ENCODE results near the gene LAMB1. TPM values are rescaled to one million over a fixed set of nuclear protein-coding genes. Genes with fewer than 3 reads are reported as not detected.
A peak's percentile ranks its signal among the peaks of the same experiment; 100 is the strongest.

The LAMB1 gene
- total RNA-seq, 2 donors from 2014 or later, result 91.6 to 96.7 TPM

DNA sequence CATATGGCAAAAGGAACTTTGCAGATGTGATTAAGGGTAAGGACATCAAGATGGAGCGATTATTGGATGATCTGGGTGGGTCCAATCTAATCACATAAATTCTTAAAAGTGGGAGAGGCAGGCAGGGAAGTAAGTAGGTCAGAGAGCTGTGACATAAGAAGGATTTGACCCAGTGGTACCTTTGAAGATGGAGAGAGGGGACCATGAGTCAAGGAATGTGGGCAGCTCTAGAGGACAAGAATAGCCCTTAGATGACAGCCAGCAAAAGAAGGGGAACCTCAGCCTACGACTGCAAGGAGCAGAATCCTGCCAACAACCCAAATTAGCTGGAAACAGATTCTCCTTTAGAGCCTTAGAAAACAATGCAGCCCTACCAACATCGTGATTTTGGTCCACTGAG is 34.5 kb downstream of the LAMB1 start:
- no peaks in the 10 kb centered on the region for H3K4me1 ChIP-seq

DNA sequence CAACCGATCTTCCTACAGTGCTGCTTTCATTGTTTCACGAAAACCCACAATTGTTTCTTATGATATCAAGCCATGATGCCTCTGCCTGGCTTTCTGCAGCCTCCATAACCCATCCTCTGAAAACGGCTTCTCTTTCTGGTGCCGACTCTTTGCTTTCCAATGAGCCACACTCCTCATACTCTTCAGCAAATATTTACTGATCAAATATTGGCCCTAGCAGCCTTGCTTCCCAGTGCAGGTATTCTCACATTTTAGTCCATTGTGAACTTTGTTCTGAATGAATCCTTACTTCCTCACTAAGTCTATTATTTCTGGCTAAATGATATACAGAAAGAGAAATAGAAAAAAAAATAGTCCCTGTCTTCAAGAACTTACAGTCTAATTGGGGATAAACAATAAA is 35.5 kb downstream of the LAMB1 start:
- H3K27ac ChIP-seq, result peak overlapping the region; percentile 14

More for the DNA sequence above, 34.5 kb downstream of the LAMB1 start:
- Histone ChIP-seq H3K27ac (no peak overlapping the region), H3K9me3 (no peaks in the 10 kb centered on the region), H3K9ac (ENCODE audit: low read depth in 2 of 2, low read length in 2 of 2) (no peak overlapping the region), H3K36me3 (peaks cover 5% of the 10 kb centered on the region), H3K4me3 (no peak overlapping the region), H3K27me3 (no peaks in the 10 kb centered on the region)
- intact Hi-C loops (cut with DNase I), result no loop called here
- TF ChIP-seq, protein P1, sequence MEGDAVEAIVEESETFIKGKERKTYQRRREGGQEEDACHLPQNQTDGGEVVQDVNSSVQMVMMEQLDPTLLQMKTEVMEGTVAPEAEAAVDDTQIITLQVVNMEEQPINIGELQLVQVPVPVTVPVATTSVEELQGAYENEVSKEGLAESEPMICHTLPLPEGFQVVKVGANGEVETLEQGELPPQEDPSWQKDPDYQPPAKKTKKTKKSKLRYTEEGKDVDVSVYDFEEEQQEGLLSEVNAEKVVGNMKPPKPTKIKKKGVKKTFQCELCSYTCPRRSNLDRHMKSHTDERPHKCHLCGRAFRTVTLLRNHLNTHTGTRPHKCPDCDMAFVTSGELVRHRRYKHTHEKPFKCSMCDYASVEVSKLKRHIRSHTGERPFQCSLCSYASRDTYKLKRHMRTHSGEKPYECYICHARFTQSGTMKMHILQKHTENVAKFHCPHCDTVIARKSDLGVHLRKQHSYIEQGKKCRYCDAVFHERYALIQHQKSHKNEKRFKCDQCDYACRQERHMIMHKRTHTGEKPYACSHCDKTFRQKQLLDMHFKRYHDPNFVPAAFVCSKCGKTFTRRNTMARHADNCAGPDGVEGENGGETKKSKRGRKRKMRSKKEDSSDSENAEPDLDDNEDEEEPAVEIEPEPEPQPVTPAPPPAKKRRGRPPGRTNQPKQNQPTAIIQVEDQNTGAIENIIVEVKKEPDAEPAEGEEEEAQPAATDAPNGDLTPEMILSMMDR (IDR thresholded peaks at IDR 0.05), result no peak
- no peak for DNase-seq

DNA sequence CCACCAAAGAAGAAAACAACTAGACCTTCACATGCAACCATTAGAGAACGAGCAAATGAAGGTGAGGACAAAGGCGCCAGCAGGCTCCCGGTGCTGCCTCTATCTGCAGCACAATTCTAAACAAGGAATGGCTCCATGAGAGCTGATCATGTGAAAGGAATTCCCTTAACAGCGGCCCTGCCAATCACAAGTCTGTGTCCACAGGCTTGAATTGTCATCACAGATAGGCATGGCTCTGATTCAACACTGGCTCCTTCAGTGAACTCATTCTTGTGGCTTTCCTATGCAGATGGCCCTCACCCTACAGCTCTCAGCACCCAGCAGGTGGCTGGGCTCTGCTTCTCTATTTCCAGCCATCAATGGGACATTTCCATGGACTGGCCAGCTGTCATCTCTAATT is 36.2 kb downstream of the LAMB1 start:
- H3K27me3 ChIP-seq, result no peaks in the 10 kb centered on the region
- intact Hi-C loops (cut with DNase I), result no loop called here
- H3K9ac ChIP-seq (ENCODE audit: low read depth in 2 of 2, low read length in 2 of 2), result no peak overlapping the region
- H3K4me1 ChIP-seq, result no peaks in the 10 kb centered on the region
- H3K4me3 ChIP-seq, result no peak overlapping the region
- H3K9me3 ChIP-seq, result no peaks in the 10 kb centered on the region
- TF ChIP-seq, protein P1 (IDR thresholded peaks at IDR 0.05), result no peak
- peaks cover 5% of the 10 kb centered on the region for H3K36me3 ChIP-seq
- no peak overlapping the region for H3K27ac ChIP-seq
- no peak for DNase-seq

More for the DNA sequence above, 35.5 kb downstream of the LAMB1 start:
- H3K36me3 ChIP-seq, result peaks cover 5% of the 10 kb centered on the region
- H3K9me3 ChIP-seq, result no peaks in the 10 kb centered on the region
- no peaks in the 10 kb centered on the region for H3K4me1 ChIP-seq
- H3K27me3 ChIP-seq, result no peaks in the 10 kb centered on the region
- intact Hi-C loops (cut with DNase I), result no loop called here
- DNase-seq, result no peak
- no peak overlapping the region for H3K4me3 ChIP-seq
- H3K9ac ChIP-seq (ENCODE audit: low read depth in 2 of 2, low read length in 2 of 2), result no peak overlapping the region
- TF ChIP-seq, protein P1 (IDR thresholded peaks at IDR 0.05), result no peak

DNA sequence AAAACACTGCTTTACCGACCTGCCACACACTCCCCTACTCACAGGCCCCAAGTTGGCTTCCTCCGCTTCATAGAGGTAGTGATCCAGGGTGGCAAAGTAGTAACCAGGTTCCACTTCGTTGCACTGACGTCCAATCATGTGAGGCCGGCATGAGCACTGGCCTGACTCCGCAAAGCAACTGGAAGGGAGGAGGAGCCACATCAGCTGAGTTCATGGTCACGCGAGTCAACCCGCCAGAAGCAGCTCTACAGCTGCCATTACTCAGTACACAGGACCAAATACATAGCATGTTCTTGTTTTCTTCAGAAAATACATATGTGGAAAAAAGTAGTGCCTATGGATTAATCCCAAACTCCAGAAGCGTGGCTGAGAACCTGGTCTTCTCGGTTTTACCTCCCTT is 38.5 kb downstream of the LAMB1 start:
- H3K27ac ChIP-seq, result no peak overlapping the region
- H3K36me3 ChIP-seq, result peaks cover 14% of the 10 kb centered on the region
- TF ChIP-seq, protein P1 (IDR thresholded peaks at IDR 0.05), result no peak
- no peaks in the 10 kb centered on the region for H3K4me1 ChIP-seq
- intact Hi-C loops (cut with DNase I), result no loop called here
- H3K27me3 ChIP-seq, result no peaks in the 10 kb centered on the region
- H3K9me3 ChIP-seq, result no peaks in the 10 kb centered on the region
- no peak overlapping the region for H3K4me3 ChIP-seq
- DNase-seq, result no peak
- H3K9ac ChIP-seq (ENCODE audit: low read depth in 2 of 2, low read length in 2 of 2), result no peak overlapping the region

DNA sequence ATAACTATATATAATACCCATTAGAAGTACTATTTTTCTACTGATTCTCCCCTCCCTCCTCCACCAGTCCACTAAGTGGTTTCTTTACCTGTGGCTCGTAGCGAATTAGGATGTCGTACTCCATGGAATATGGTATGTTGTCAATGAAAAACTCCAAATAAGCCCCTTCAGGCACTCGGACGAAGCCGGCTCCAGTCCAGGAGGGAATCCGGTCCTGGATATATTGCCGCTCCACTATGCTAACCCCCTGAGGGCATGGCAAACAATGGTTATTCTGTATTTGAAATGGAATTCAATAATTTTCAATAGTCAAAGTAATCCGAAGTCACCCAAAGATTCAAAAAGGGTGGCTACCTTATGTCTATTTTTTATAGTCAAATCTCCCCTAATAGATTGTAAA is 40.1 kb downstream of the LAMB1 start:
- intact Hi-C loops (cut with DNase I), result no loop called here

More for the DNA sequence above, 40.1 kb downstream of the LAMB1 start:
- Histone ChIP-seq H3K27ac (no peak overlapping the region), H3K4me3 (no peak overlapping the region), H3K9me3 (no peaks in the 10 kb centered on the region), H3K4me1 (no peaks in the 10 kb centered on the region), H3K36me3 (peaks cover 14% of the 10 kb centered on the region), H3K9ac (ENCODE audit: low read depth in 2 of 2, low read length in 2 of 2) (no peak overlapping the region), H3K27me3 (no peaks in the 10 kb centered on the region)
- DNase-seq, result no peak
- TF ChIP-seq, protein P1 (IDR thresholded peaks at IDR 0.05), result no peak
